ENCODE data around the gene BCL2L1. TPM values are rescaled to one million over a fixed set of nuclear protein-coding genes. Genes with fewer than 3 reads are reported as not detected.

The BCL2L1 gene
- total RNA-seq, 1 experiment from 2014 or later: 469 TPM

DNA sequence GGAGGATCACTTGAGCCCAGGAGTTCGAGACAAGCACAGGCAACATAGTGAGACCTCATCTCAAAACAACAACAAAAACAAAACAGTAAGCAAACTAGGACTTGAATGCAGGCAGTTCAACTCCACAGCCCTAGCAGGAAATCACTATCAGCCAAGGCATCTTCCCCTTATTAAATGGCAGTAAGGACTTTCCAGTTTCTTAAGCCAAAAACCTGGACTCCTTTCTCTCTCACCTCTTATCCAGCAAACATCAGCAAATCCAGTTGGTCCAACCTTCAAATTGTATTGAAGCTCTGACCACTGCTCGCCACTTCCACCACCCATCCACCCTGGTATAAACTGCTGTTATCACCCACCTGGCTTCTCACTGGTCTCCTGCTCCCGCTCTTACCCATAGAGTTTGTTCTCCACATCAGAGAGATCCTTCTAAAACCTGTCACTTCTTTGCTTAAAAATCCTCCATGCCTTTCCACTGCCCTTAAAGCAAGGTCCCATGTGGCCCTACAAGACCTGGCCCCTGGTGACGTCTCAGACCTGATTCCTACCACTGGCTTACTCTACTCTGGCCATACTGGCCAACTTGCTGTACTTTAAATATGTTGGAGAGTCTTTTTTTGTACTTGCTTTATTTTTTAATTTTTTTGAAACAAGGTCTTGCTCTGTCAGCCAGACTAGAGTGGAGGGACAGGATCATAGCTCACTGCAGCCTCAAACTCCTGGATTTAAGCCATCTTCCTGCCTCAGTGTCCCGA is 27.6 kb downstream of the BCL2L1 start:
- DNase-seq: no peak
- Mint-ChIP-seq H3K36me3 (ENCODE audit: insufficient read depth, unreplicated experiment) (peaks cover 100% of the 10 kb centered on the region), H3K27ac (ENCODE audit: unreplicated experiment) (peak overlapping the region; percentile 85), H3K4me3 (ENCODE audit: unreplicated experiment) (no peak overlapping the region), H3K4me1 (ENCODE audit: low read depth, unreplicated experiment) (peaks cover 73% of the 10 kb centered on the region), H3K27me3 (ENCODE audit: insufficient read depth, unreplicated experiment) (no peaks in the 10 kb centered on the region), H3K9me3 (ENCODE audit: unreplicated experiment) (no peaks in the 10 kb centered on the region)
- BruUV-seq (replicated peaks): TSS peak; percentile 45
- H3K4me3 ChIP-seq (ENCODE audit: low read depth, low read length): no peak overlapping the region
- H3K27me3 ChIP-seq (replicated peaks; ENCODE audit: control insufficient read depth, insufficient read depth, low read length): no peaks in the 10 kb centered on the region
- POLR2A ChIA-PET: interaction anchor here (1.1 to 5.9 kb wide), 4 partner anchors 9 to 28 kb away, joined by 5 to 59 read pairs (median 21); partner anchors contain the start of gene BCL2L1
- intact Hi-C loops (cut with micrococcal nuclease; ENCODE audit: unreplicated experiment): no loop called here
- H3K4me1 ChIP-seq: peaks cover 81% of the 10 kb centered on the region
- H3K9me3 ChIP-seq: no peaks in the 10 kb centered on the region
- H3K36me3 ChIP-seq (ENCODE audit: control insufficient read depth, insufficient read depth, low read length): peaks cover 16% of the 10 kb centered on the region
- TF ChIP-seq, protein P1, sequence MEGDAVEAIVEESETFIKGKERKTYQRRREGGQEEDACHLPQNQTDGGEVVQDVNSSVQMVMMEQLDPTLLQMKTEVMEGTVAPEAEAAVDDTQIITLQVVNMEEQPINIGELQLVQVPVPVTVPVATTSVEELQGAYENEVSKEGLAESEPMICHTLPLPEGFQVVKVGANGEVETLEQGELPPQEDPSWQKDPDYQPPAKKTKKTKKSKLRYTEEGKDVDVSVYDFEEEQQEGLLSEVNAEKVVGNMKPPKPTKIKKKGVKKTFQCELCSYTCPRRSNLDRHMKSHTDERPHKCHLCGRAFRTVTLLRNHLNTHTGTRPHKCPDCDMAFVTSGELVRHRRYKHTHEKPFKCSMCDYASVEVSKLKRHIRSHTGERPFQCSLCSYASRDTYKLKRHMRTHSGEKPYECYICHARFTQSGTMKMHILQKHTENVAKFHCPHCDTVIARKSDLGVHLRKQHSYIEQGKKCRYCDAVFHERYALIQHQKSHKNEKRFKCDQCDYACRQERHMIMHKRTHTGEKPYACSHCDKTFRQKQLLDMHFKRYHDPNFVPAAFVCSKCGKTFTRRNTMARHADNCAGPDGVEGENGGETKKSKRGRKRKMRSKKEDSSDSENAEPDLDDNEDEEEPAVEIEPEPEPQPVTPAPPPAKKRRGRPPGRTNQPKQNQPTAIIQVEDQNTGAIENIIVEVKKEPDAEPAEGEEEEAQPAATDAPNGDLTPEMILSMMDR (IDR thresholded peaks at IDR 0.05; ENCODE audit: insufficient read depth in 1 of 2, low read depth in 1 of 2, low read length in 1 of 2, severe bottlenecking in 1 of 2, unreplicated experiment in 1 of 2): no peak
- CTCF ChIA-PET: interaction anchor here (0.7 to 6.8 kb wide), 7 partner anchors 9 to 138 kb away, joined by 3 to 67 read pairs (median 6); partner anchors contain the start of gene BCL2L1

DNA sequence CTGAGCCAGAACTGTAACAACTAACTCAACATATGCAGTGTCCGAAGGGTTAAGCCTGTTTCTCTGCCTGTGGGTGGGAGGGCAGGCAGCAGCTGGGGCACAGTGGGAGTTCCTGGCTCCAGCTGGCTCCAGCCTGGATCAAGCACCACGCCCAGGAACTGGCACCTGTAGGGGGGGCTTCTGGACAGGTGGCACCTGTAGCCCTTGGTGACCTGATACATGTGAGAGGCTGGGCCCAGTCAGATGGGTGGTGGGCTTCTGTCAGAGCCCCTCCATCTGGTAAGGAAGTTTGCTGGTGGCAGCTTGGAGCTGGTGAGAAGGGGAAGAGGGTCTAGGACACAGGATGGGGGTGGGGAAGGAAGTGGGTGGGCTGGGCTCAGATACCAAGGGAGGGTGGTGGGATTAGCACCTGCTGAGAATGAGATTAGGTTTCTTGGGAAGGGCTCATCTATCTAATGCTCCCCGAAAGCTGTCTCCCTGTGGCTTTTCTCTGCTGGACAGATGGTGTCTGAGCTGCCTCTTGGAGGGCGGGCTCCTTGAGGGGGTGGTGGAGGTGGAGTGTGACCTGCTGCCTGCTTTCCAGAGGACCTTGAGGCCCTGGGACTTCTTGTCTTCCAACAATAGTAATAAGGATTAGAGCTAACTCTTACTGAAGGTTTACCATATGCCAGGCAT is 28.5 kb downstream of the BCL2L1 start:
- Histone ChIP-seq H3K4me1 (peaks cover 72% of the 10 kb centered on the region), H3K27me3 (replicated peaks; ENCODE audit: control insufficient read depth, insufficient read depth, low read length) (no peaks in the 10 kb centered on the region), H3K36me3 (ENCODE audit: control insufficient read depth, insufficient read depth, low read length) (peaks cover 13% of the 10 kb centered on the region), H3K9me3 (no peaks in the 10 kb centered on the region), H3K4me3 (ENCODE audit: low read depth, low read length) (no peak overlapping the region)
- POLR2A ChIA-PET: interaction anchor here (1.4 to 5.9 kb wide), 3 partner anchors 19 to 29 kb away, joined by 4 to 59 read pairs (median 5); partner anchors contain the start of gene BCL2L1
- CTCF ChIA-PET: interaction anchor here (1.2 to 6.8 kb wide), 4 partner anchors 11 to 32 kb away, joined by 5 to 67 read pairs (median 10); partner anchors contain the start of gene BCL2L1
- TF ChIP-seq, protein P1 (IDR thresholded peaks at IDR 0.05; ENCODE audit: insufficient read depth in 1 of 2, low read depth in 1 of 2, low read length in 1 of 2, severe bottlenecking in 1 of 2, unreplicated experiment in 1 of 2): no peak
- no TSS peak for BruUV-seq (replicated peaks)
- intact Hi-C loops (cut with micrococcal nuclease; ENCODE audit: unreplicated experiment): no loop called here
- Mint-ChIP-seq H3K36me3 (ENCODE audit: insufficient read depth, unreplicated experiment) (peaks cover 100% of the 10 kb centered on the region), H3K27me3 (ENCODE audit: insufficient read depth, unreplicated experiment) (no peaks in the 10 kb centered on the region), H3K9me3 (ENCODE audit: unreplicated experiment) (no peaks in the 10 kb centered on the region), H3K4me1 (ENCODE audit: low read depth, unreplicated experiment) (peaks cover 66% of the 10 kb centered on the region), H3K4me3 (ENCODE audit: unreplicated experiment) (peak overlapping the region; percentile 27), H3K27ac (ENCODE audit: unreplicated experiment) (peak overlapping the region; percentile 85)
- DNase-seq: no peak

DNA sequence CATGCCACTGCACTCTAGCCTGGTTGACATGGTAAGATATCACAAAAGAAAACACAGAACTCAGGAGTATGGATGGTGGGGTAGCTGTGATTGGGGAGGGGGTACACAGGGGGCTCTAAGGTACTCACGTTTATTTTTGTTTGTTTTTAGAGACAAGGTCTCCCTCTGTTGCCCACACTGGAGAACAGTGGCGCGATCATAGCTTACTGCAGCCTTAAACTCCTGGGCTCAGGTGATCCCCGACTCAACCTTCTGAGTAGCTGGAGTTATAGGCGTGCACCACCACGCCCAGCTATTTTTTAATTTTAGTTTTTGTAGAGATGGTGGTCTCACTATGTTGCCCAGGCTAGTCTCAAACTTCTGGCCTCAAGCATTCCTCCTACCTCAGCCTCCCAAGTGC is 29.3 kb downstream of the BCL2L1 start:
- peaks cover 100% of the 10 kb centered on the region for H3K36me3 Mint-ChIP-seq (ENCODE audit: insufficient read depth, unreplicated experiment)
- no peaks in the 10 kb centered on the region for H3K9me3 Mint-ChIP-seq (ENCODE audit: unreplicated experiment)
- peak overlapping the region; percentile 27 for H3K27ac Mint-ChIP-seq (ENCODE audit: unreplicated experiment)
- H3K4me1 ChIP-seq: peaks cover 69% of the 10 kb centered on the region
- H3K36me3 ChIP-seq (ENCODE audit: control insufficient read depth, insufficient read depth, low read length): peaks cover 15% of the 10 kb centered on the region
- BruUV-seq (replicated peaks): no TSS peak
- intact Hi-C loops (cut with micrococcal nuclease; ENCODE audit: unreplicated experiment): no loop called here
- no peaks in the 10 kb centered on the region for H3K9me3 ChIP-seq
- peaks cover 66% of the 10 kb centered on the region for H3K4me1 Mint-ChIP-seq (ENCODE audit: low read depth, unreplicated experiment)
- POLR2A ChIA-PET: interaction anchor here (0.6 to 1.5 kb wide), 3 partner anchors 19 to 27 kb away, joined by 4 to 5 read pairs (median 4); no protein-coding TSS in a partner anchor
- no peaks in the 10 kb centered on the region for H3K27me3 ChIP-seq (replicated peaks; ENCODE audit: control insufficient read depth, insufficient read depth, low read length)
- H3K27me3 Mint-ChIP-seq (ENCODE audit: insufficient read depth, unreplicated experiment): no peaks in the 10 kb centered on the region
- TF ChIP-seq, protein P1 (IDR thresholded peaks at IDR 0.05; ENCODE audit: insufficient read depth in 1 of 2, low read depth in 1 of 2, low read length in 1 of 2, severe bottlenecking in 1 of 2, unreplicated experiment in 1 of 2): no peak
- CTCF ChIA-PET: interaction anchor here (1.2 to 6.8 kb wide), 6 partner anchors 11 to 59 kb away, joined by 5 to 67 read pairs (median 10); partner anchors contain the start of gene BCL2L1
- H3K4me3 ChIP-seq (ENCODE audit: low read depth, low read length): no peak overlapping the region
- DNase-seq: no peak
- H3K4me3 Mint-ChIP-seq (ENCODE audit: unreplicated experiment): no peak overlapping the region

All from Caco-2 (cell line).